GM19468 (cell line): Measurements from ENCODE around the gene PAX2.

ENCODE experiments used
- ATAC-seq: cut with Tn5 transposase; IDR thresholded peaks from one replicate; pipeline ENCODE4 v1.9.1; 2021; ENCODE audit warnings: mild to moderate bottlenecking, moderate library complexity, moderate number of reproducible peaks; ENCODE audit not compliant: unreplicated experiment; ENCODE audit errors: extremely low read depth

The PAX2 gene

DNA sequence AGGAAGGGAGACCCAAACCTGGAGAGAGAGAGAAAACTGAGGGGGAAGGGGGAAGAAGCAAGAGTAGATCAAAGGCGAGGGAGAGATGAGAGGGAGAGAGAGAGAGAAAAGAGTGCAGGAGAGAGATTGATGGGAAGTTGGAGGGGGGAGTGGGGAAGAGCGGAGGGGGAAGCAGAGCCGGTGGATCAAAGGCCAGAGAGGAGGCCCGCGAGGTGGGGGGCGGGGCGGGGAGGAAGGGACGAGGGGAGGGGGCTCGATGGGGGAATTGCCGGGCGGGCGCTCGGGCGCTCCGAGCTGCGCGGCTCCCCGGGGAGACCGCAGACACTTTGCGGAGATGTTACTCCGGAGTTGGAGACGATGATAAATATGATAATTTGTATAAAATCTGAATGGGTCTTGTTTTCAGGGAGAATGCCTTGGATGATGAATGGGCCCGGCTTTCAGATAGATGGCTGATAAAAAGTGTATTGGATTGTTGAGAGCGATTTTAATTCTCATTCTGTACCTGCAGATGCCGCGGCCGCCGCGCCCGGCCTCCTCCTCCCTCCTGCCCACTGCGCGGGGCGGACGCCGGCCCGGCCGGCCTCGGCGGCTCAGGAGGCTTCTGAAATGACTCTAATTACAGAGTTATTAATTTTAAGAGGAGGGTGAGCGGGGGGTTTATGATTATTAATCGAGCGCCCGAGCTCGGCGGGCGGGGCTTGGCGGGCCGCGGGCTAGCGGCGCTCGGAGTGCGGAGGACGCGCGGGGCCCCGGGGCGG lies 21.4 kb upstream of the PAX2 start:
- no peak for ATAC-seq

DNA sequence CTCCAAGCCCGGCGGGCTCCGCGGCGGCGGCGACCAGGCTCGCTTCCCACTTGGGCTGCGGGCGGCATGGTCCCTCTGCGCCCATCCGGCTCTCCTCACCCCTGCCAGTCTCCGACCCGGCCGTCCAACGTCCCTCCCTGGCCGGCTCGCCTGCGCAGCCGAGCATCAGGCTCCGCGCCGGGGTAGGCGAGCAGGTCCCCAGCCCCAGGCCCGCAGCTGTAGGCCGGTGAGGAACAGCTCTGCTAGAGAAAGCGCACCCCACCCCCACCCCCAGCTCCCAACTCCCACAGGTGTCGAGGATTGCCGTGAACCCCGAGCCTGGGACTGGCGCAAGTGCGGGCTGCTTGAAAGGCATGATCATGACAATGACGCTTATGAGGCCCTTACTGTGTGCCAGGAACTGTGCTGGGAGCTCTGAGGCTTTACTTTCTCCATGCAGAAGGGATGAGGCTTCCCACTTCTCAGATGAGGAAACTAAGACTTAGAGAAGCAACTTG lies 20.8 kb upstream of the PAX2 start:
- no peak for ATAC-seq

DNA sequence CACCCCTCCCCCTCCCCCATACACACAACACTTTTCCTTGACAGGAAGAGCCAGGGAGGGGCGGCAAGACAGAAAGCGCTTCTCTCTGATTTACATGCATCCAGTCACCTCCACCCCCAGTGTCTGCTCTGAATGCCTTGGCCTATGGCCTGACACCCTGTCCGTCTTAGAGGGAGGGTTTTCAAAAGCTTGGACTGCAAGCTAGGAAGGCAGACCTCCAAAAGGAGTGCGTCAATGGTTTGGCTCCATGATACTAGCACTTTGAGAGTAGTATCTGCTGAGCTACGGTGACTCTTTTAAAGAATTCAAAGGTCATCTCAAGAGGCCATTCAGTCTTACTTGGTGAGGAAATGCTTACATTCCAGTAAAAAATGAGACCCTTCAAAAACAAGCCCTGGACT lies 20.3 kb upstream of the PAX2 start:
- no peak for ATAC-seq

DNA sequence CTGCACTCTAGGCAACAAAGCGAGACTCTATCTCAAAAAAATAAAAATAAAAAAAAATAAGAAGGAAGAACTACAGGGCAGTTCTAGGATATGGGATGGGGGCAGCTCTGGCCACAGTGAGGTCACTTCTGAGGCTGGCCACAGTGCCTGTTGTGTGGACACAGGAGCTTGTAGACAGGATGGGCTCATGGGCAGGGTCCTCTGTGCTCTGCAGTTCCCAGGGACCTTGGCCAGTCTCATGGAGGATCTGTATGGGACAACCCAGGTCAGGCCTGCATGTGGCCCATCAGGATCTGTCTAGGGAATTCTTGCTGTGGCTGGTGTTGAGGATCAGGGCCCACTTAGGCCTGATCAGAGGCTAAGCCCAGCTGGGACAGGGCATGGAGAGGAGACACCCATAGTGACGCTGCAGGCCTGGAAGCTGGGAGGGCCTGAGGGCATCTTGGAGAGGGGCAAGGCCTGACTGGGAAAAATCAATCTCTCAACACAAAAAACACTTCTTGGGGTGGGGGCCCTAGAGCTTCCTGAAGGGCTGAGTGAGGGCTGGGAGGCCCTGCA lies 19.4 kb upstream of the PAX2 start:
- no peak for ATAC-seq

DNA sequence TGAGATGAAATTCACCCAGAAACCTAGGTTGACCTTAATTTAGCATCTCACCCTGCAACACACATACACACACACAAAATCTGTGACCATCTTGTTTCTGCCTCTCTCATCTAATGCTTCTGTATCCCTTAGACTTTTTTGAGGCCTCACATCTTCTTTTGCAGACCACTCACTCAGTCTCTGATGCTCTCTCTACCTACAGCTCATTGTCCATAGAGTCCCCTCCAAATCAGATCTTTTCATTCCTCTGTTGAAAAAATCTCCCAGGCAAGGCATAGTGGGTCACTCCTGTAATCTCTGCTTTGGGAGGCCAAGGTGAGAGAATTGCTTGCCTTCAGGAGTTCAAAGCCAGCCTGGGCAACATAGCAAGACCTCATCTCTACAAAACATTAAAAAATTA lies 17.6 kb upstream of the PAX2 start:
- ATAC-seq = no peak

DNA sequence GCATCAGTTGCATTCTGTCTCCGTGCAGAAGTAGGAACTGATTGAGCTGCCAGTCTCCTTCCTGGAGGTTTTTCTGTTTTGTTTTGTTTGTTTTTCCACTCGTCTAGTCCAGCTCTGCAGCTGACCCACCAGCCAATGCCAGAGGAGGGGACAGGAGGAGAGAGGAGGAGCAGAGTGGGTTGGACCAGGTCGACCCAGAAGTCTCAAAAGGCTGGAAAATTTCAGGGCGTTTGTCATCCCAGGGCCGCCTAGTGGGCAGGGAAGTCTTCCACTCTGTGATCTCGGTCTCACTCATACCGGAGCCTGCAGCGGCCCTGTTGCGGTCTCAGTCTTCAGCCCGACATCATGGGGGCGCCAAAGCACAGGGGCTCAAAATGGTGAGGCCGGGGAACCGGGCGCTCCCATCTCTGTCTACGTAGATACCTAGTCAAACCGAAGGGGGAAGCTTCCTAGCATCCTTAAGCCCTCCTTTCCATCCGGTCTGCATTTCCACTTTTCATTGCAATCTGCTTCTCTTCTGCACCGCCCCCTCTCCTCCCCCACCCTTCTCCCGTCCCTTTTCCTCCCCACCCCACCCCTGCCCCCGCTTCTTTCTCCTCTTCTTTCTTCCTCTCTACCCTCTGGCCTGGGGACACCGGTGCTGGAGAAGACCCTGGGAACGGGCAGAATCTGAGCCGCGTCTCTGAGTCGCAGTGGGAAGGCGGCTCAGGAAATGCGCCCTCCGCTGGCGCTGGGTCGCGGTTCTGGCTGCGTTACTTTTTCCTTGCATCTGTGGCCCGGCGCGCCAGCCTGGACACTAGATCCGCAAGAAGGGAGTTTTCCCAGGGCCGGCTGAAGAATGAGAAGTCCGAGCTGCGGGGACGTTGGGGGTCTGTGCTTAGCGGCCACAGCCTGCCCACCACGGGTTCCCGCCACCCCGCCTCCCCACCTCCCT lies 16.2 kb upstream of the PAX2 start:
- ATAC-seq = no peak

DNA sequence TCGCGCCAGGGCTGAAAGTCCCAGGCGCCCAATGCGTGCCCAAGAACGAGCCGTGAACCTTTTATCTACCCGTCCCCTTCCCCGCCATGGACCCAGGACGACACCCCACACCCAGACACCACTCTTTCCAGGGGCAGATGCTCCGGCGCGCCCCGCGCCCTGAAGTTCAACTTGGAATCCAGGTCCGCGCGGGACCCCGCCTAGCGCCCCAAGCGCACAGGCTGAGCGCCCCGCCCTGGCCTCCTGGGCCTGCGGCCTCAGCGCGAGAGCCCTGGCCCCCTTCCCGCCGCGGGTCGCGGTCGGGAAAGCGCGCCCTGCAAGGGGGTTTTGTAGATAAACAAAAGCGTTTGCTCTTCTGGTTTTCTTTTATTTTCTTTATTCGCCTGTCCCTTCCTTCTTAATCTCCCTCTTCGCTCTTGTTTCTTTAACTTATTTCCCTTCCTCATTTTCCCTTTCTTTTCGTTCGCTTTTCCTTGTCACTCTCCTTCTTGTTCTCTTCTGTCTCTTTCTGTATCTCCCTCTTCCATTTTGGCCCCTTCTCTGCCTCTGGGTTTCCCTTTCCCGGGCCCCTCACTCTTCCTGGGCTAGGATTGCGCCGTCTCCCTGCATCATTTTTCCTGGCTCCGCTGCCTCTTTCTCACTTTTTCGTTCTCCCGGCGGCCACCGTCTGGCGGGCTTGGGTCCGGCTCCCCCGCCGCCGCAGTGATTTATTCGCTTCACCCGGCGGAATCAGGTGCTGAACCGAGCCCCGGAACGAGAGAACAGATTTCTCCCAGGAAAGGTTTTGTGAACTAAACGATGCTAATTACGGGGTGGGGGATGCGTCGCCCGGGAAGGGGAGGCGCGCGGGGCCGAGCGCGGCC lies 15.3 kb upstream of the PAX2 start:
- no peak for ATAC-seq

DNA sequence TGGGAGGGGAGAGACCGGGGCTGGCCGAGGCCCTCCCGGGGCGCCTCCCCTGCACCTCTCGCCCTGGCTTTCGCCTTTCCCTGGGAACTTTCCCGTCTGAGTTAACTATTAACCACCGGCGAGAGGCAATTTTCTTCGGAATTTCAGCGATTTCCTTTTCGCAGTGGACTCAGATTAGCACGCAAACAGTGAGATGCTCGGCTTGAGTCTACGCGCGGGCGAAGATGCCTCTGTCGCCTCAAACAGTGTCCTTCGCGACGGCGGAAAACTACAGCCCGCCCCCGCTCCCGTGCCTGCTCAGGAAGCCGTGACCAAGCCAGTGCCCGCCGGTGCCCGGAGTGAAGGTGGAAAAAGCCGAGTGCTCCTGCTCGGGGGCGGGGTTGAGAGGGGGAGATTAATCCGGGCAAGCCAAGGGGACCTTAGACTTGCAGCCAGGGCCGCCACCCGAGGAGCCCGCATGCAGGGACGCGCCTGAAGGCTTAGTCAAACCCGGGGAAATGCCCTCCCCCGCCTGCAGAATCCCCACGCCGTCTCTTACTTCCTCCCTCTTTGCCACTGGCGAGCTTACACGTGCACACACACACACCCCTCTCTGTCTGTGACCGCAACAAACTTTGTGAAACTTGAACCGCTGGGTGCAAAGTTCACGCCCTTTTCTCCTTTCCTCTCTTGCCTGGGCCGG lies 14.5 kb upstream of the PAX2 start:
- ATAC-seq = no peak

DNA sequence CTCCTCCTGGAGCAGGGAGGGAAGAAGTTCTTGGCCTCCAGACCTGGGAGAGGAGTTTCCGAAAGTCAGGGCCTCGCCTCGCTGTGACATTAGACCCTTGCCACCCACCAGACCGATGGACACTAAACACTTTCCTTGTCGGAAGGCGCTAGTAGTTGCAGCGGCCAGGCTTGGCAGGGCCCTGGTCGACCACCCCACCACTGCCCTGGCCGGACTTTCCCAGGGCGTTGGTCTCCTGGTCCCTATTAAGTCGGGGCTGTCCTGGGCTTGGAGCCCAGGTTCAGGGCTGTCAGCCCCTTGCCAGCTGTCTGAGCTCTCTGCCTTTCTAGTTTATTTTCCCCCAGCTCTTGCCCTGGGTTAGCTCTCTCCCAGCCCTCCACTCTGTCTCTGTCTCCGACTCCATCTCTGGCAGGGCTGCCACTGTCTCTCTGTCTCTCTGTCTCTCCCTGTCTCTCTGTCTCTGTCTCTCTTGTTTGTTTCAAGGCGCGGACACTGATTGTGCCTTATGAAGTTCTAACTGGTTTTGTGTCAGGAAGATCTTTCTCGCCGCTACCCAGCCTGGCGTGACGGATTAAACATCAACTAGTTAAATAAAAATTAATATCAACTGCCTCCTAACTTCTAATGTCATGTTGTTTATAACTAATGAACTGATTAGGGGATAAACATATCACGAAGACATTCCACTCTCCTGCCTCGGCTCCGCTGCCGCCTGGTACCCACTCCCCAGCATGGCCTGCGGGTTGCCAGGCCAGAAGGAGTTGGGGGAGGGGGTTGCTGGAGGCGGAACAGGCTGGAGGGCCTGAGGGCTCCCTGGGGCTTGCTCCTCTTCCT lies 13.8 kb upstream of the PAX2 start:
- no peak for ATAC-seq

DNA sequence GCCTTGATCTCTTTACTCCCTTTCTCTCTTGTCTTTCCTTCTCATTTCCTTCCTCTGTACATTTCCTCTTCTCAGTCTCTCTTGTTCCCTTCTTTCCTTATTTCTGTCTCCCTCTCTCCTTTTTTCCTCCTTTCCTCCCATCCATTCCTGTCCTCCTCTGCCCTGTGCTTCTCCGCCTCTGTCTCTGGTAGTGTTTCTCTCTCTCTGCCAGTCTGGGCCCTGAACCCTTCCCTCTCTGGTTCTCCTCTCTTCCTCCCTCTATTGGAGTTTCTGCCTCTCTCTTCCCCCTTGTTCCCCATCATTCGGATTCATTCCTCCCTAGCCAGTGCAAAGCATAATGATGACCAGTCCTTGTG lies 13.2 kb upstream of the PAX2 start:
- ATAC-seq = no peak

DNA sequence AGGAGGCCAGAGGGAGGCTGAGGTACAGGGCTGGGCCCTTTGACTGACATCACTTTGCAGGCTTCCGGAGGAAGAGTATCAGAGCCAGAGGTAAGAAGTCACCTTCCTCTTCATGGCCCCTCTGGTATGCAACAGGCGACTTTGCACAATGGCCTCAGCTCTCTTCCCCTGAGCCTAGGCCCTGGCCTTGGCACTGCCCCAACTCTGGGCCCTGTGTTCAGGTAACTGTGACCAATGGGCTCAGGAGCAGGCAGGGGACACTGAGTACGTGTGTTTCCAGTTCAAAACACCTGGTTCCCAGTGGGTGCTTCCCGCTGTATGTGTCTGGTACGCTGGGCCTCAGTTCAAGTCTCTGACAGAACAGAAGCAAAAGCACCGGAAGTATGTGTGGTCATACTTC lies 12.1 kb upstream of the PAX2 start:
- no peak for ATAC-seq

DNA sequence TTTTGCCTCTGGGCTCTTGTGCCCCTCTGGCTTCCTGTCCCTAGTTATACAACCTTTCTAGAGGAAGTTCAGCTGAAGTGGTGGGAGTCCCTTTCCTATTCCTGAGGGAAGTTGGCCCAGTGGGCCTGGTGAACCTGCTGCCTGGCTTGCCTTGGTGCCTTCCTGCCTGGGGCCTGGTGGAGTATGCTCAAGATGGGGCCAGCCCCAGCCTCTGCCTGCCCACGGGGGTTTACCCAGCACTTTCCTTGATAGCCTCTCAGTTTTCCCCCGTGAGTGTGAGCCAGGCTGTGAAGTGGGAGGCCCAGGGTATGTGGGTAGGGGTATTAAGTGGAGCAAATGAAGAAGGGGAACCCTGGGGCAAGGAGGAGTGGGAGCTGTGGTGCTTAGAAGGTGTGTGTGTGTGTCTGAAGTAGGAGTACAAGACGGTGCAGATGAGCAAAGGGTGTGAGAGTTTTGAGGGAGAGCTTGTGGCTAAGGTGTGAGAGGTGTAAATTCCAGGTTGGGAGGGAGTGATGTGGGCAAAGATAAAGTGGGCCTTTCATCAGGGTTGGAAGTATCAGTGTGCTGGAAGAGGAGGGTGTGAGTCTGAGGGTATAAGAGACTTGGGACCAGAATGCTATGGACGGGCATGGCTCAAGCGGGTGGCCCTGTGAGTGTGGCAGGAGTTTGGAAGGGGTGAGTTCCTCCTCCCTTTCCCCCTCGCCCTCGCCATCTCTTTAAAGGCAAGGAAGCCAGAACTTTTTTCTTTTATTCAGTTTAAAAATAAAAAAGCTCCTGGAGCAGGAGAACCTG lies 10.9 kb upstream of the PAX2 start:
- no peak for ATAC-seq

DNA sequence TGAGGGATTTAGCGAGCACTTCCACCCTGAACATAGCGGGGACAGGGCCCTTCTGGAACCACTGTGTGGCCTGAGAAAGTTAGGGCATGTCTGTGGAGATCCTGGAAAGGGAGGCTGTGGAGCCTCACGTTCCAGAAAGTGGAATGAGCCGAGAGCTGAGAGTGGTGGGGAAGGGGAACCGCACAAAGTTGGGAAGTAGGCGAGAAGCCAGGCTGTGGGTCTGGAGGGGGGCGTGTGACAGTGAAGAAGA lies 10.4 kb upstream of the PAX2 start:
- no peak for ATAC-seq

DNA sequence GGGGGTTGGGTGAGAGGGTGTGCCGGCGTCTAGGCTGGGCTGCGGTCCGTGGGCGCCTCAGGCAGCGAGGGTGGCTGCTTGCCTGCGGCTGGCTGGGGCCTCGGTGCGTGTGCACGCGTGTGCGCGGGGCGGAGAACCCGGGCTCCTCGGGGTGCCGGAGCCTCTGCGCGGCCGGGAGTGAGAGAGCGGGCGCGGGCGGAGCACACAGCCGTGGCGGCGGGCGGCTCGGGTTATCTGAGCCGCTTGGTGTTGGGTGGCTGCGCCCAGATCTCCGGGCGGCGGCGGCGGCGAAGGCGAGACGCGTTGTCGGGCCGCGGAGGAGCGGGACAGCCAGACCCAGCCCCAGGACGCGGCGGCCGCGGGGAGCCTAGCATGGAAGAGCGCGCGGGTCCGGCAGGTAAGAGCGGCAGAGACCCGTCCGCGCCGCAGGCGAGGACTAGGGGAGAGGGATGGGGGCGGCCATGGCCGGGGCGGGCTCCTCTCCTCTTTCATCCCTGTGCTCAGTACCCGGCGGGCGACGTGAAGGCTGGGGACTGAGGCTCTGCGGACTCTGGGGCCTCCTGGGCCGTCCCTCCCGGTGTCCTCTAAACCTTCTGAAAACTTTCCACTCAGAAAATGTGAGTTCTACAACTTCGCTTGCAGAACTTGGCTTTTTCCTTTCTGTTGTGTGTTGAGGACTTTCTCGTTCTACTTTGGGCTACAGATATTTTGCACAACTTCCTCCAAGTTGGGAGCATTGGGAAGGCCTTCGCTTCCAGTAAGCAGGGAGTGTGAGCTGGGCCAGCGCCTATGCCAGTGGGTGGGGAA lies 9.8 kb upstream of the PAX2 start:
- no peak for ATAC-seq

DNA sequence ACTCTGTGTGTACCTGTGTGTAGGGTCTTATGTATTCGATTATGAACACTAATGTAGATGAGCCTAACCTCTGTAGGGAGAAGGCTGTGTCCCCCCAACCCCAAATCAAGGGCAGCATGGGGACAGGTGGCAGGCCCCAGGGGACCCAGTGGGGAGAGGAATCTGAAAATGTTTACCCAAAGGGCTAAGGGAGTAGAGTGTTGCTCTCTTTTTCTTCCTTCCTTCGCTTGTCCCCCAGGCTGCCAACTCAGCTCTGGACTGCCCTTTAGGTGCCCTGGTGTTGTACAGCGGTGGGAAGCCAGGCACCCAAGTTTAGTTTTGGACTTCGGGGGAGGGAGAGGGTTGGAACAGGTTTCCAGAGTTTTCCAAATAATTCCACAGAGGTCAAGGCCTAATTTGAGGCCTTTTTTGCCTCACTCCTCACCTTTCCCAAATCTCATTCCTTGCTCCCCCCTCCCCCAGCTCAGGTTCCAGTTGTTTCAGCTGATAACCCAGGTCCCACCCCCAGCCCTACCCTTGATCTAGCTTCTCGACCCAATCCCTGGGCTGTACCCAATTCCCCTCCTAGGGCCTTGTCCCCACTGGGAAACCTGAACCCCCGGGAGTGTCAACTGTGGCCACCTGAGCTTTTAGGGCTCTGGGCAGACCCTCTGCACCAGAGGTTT lies 9.1 kb upstream of the PAX2 start:
- ATAC-seq = no peak

DNA sequence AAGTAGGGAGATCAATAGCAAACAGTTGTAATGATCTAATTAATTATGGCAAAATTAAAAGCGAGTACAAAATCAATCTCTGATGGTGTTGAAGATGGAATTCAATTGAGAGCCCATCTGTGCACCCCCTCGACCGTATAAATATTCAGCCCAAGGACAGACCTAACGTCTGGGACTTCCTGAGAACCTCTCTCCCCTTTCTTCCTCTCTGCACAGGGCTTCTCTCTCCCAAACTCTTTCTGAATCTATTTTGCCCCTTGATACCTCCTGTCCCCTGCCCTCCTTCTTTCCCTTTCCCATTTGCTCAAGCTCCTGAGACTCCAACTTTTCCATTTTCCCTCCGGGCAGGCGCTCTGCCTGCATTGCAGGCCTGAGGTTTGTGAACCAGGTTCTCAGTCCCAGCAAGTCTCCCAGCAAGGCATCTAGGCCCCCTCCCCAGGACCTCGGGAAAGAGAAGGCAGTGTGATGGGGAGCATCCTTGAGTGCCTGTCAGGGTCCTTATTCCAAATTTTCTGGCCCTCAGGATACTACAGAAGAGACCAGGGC lies 8.5 kb upstream of the PAX2 start:
- ATAC-seq = no peak
